Islet precursor cell (in vitro differentiated cells): ENCODE data around the gene PHLPP2.
A peak's percentile ranks its signal among the peaks of the same experiment; 100 is the strongest.
"Not testable (repeated sequence)": the region's sequence is repeated elsewhere in the genome, so short reads cannot be mapped to it uniquely, and the experiment has no call there.

Experiments
- DNase-seq: peaks from one replicate; pipeline ENCODE4 v3.0.0-alpha.2; 2018

Gene PHLPP2

DNA sequence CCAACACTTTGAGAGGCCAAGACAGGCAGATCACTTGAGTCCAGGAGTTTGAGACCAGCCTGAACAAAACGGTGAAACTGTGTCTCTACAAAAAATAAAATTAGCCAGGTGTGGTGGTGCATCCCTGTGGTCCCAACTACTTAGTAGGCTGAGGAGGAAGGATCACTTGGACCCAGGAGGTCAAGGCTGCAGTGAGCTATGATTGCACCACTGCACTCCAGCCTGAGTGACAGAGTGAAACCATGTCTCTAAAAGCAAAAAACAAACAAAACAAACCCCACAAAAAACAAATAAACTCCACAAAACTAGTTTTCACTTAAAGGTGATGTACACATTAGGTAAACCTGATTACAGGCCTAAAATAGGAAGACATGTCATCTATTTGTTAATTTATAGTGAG is 58.2 kb downstream of the PHLPP2 start:
- no peak for DNase-seq

DNA sequence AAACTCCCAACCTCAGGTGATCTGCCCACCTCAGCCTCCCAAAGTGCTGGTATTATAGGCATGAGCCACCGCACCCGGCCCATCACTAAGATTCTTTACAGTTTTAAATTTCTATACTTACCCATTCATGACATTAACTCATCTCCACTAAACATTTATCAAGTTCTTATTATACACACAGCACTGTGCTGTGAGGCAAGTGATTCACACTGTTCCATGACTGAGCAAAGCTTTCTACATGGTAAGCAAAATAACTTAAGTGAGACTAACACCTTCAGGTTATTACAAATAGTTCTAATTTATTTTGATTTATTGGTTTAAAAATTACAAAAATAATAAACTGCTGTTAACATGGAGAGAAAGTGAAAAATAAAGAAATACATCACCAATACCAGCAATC is 65.0 kb downstream of the PHLPP2 start:
- DNase-seq, result no peak

DNA sequence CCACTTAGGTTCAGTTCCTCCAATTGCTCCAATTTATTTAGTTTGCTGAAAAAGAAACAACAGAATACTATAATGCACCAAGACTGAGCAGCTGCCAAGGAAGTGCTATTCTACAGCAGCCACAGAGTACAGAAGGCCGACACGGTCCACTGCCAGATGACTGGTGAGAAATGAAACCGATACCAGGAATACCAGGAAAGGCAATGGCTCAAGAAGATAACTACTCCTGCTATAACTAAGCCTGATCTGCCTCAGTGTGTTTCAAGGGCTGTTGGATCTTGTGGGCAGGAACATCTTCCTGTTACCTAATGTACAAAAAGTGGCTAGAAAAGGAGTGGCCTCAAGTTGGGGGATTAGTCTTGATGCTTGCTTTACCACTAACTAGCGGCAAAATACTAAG is 65.7 kb downstream of the PHLPP2 start:
- DNase-seq, result no peak

DNA sequence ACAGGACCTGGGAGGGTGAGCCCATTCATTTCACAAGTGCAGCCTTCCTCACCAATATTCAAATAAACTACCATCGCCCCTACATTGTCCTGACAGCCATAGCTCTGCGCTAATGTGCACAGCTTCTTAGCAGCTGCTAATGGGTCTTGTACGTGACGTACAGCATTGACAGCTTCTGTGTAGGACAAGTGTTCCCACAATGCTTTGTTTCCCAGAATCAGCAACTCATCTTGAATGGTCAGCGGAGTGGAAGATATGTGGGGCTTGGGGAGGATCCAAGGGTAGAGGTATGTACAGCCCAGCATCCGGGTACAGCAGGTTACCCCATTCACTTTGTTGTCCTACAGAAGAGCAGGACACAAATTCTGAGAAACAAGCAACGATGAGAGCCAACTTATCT is 74.8 kb downstream of the PHLPP2 start:
- no peak for DNase-seq

DNA sequence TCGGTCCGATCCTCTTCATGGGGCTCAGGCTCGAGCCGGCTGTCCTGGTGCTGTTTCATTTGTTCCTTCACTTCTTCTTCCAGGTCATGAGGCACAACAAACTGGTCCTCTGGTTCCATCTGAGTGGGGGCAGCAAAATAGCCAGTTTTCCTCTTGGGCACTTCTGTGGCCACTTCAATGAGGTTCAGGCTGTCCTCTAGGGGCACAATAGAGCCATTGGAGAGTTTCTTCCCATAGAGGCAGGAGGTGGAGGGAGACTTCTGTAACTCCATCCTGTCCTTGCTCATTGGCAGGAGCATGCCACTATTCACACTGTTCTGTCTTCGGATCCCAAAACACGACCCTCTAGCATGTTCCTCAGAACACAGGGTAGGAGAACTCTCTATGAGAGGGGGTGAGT is 75.6 kb downstream of the PHLPP2 start:
- DNase-seq, result no peak

DNA sequence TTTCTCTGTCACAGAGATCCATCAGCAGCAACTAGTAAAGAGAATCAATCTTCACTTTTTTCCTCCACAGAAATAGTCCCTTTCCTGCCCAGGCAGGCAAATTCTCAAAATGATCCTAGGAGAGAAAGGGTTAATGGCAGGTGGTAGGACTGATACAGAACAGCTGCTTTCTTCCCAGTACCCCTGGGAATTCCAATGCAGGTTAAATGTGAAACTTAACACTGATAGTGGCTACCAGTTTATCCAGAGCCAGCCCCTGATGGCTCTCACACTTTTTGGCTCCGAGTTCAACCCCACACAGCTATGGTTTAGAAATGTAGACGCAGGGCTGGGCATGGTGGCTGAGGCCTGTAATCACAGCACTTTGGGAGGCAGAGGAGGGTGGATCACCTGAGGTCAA is 76.3 kb downstream of the PHLPP2 start:
- DNase-seq, result no peak

DNA sequence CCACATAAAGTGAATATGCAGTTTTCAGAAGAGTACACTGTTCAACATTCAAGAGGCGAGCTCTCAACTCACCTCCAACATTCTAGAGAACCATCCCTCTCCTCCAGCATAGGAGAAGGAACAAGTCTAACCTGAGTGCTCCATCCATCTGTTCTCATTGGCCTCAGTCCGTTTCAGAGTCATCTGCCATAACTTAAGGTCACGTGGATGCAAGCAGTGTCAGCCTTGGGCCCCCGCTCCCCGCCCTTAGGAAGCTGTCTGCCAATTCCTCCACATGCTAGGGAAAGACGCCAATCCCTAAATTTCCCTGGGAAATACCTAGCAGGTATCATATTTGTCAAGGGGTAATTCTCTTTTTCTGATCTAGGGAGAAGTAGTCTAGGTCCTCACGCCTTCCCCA is 77.1 kb downstream of the PHLPP2 start:
- DNase-seq, result no peak

DNA sequence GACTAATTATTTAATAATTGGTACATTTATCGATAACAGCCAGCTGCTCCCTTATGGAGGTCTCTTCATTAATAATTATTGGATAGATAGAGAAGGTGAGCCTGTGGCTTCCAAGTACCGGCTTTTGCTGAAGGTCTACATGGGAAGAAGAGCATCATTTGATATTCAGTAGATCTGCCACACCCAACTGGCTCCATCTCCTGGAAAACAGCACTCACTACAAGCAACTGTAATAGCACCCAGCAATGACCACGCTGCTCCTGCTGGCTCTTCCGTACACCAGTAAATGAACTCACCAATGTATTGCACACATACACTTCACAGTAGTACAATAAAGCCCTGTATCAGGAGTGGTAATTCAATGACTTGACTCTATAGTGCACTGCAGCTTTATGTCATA is 79.1 kb downstream of the PHLPP2 start:
- no peak for DNase-seq

DNA sequence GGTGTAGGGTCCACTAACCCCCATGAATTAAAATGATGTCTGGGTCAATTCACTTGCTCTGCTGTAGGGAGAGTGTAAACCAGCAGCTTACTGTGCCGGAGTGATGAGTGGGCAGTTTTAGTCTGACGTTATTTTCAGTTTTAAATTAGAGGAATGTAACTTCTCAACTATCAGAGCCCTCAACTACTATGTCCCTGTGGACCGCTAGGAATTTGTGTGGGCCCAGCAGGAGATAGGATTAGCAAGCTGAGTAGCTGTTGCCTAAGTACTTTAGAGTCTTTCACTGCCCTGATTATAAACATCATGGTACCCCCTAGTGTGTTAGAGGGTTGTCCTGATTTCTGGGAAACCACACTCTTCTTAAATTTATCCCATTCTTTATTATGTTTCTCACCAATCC is 87.1 kb downstream of the PHLPP2 start:
- no peak for DNase-seq

DNA sequence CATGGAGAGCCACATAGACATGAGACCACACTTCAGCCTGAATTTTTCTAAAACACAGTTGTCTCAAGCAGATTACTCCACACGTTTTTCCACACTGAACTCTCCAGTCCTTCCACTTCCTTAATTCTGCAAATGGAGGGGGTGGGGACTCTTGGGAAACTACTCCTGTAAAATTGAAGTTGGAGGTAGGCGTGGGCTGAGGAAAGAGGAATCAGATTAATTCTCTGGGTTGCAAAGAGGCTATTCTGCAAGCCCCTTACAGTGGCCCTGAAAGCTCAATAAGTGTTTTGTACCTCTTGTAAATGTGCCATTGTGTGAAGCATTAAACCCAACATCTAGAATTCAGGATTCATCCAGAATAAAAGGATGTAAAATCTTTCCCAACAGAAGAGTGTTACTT is 88.9 kb downstream of the PHLPP2 start:
- DNase-seq, result no peak

DNA sequence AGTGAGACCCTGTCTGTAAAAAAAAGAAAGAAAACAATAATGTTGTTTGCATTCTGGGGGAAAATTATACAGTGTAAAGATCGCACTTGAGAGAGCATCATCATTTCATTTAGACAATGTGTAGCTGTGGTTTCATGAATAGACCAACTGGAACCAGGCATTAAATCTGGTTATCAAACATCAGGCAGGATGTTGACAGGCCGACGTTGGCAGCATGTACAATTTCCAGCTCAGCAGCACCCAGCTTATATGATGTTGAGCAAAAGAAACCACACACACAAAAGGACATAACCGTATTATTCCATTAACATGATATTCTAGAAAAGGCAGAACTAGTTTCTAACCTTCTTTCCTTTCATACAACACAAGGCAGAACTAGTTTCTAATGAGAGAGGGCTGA is 92.7 kb downstream of the PHLPP2 start:
- no peak for DNase-seq

DNA sequence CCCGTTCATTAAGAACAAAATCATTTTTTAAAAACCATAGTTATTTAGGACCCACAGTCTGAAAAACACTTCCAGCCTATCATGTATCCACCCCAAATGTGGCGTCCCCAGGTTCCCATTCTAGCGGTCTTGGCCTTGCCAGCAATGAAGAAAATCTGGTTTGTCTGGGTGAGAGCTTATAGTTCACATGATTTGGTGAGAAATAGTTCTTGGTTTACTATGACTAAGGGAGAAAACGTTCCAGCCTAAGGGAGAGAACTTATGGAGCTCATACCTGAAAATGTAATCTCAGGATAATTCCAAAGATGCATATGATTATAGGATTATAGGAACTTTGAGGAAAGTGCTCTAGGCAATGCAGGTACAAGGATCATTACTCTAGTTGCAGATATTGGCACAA is 93.7 kb downstream of the PHLPP2 start:
- peak; percentile 63 for DNase-seq

DNA sequence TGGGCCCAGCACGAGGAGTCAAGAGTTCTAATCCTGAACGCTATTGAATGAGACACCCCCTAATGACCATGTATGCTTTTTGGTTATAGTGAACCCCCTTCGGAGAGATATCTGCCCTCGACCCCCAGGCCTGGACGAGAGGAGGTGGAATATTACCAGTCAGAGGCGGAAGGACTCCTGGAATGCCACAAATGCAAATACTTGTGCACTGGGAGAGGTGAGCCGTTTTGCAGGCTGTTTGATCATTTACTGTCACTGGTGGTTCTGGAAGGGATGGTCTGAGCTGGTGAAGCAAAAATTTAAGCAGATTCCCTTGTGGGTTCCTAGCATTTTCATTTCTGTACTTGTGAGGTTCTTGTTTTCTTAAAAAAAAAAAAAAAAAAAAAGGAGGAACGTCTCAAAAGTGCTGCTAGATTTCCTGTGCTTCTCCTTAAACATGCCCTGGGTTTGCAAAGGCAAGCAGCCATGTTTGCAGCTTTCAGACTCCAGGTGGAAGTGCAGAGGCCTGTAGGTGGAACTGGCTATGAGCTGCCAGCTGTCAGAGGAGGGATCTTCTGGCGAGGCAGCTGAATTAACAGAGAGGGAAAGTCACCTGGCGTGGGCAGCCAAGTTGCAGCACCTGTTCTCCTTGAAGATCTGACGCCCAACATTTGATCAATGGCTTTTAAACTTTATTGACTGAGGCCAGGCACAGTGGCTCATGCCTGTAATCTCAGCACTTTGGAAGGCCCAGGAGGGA is 95.1 kb downstream of the PHLPP2 start:
- peak; percentile 64 for DNase-seq

DNA sequence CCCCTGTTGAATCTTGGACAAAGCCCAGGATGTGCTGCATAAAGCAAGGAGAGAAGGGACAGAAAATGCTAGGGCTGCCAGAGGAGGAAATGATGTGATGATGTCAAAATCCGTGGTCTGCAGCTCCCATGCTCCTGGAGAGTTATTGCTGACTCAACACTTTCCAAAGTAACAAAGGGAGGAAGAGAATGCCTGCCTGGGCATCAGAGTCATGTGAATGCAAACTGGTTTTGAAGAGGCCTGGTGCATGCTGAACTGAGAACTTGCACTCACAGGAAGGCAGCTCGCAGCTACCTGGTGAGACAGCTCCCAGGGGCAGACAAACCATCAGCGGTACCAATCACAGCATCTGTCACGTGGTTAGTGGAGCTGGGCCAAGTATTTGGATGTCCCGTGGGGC is 95.7 kb downstream of the PHLPP2 start:
- peak; percentile 77 for DNase-seq

DNA sequence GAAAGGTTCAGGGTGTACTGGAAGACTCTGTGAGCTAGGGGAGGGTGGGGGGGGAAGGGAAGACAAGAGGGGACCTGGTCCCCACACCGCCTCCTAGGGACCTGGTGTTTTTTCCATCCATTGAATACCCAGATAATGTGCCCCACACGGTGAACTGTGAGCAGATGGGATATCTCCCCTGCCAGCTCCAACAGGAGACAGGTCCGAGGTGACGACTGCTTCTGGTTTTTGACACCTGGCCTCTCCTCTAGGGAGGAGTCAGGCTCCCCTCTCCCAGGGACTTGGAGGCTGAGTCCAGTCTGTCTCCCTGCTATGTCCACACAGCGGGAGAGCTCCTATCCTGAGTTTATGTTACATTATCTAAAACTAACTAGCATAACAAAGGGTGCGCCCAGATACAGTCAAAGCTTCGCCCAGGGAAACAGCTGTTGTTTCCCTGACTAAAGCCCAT is 96.7 kb downstream of the PHLPP2 start:
- DNase-seq, result no peak

DNA sequence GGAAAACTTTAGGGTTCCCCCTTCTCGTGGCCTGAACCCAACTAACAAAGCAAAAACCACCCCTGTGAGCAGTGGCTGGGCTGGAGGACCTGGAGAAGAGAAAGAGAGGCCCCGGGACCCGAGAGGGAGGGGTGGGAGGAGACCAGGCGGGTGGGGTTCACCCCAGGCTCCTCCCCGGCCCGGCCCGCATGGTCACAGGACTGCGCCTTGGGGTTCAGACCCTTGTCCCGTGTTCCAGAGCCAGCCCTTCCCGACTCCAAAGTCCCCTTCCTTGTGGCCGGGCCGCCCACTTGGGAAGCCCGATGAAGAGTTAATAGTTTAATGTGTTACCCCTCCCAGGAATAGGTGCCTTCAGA is 97.7 kb downstream of the PHLPP2 start:
- peak; percentile 65 for DNase-seq

DNA sequence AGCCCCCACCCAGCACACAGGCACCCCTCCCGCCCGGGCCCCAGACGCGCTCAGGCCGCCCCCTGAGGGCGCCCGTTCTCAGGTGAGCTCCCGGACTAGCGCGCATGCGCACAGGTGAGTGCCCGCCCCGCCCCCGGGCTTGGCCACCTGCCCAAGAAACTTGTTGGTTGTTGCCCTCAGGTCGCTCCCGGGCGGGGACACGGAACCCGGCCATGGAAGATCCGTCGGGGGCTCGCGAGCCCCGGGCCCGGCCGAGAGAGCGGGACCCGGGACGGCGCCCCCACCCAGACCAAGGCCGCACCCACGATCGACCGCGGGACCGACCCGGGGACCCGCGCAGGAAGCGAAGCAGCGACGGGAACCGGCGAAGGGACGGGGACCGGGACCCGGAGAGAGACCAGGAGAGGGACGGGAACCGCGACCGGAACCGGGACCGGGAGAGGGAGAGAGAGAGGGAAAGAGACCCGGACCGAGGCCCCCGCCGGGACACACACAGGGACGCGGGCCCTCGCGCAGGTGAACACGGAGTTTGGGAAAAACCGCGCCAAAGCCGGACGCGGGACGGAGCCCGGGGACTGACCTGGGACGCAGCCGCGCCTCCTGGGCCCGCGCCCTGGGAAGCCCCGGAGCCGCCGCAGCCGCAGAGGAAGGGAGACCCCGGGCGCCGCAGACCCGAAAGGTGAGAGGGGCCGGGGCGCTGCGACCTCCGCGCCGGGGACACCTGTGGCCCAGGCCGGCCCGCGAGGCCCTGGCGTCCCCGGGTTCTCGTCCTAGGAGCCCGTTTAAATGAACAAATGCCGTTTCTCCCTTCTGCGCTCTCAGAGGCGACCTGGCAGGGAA is 98.3 kb downstream of the PHLPP2 start, which contains the start of gene MARVELD3:
Gene MARVELD3, plus strand, starts transcription at position 167 of the 840 bp plus-strand sequence. Its CDS starts 46 bp downstream, at position 213.
- peak; percentile 87 for DNase-seq

DNA sequence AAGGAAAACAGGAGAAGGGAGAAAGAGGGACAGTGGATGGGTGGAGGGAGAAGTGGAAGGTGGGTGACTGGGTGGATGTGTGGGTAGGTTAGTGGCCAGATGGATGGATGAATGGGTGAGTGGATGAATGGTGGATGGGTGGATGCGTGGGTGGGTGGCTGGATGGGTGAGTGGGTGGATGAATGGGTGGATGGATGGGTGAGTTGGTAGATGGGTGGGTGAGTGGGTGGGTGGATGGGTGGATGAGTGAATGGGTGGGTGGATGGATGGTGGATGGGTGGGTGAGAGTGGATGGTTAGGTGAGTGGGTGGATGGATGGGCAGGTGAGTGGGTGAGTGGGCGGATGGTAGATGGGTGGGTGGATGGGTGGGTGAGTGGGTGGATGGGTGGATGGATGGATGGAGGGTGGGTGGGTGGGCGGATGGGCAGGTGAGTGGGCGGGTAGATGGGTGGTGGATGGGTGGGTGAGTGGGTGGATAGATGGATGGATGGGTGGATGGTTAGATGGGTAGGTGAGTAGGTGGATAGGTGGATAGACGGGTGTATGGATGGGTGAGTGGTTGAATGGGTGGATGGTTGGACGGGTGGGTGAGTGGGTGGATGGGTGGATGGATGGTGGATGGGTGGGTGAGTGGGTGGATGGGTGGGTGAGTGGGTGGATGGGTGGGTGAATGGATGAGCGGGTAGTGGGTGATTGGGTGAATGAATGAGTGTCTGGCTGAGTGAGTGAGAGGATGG is 99.2 kb downstream of the PHLPP2 start:
- DNase-seq, result no peak

DNA sequence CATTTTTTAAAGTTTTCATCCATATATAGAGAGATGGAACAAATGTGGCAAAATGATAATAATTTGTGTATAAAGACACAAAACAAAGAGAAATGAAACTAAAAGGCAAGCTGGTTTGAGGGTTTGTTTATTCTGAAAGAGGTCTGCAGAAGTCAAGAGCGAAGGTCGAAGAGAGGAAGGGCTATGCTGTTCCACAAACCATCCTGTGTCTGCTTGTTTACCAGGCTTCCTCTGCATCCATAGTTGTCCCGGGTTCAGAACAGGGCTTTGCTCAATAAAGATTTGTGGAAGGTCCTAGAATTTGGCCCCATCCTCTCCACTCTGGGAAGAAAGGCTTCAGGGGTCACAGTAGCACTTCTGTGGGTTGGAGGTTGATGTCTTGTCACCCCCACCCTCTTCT is 100.9 kb downstream of the PHLPP2 start:
- no peak for DNase-seq

DNA sequence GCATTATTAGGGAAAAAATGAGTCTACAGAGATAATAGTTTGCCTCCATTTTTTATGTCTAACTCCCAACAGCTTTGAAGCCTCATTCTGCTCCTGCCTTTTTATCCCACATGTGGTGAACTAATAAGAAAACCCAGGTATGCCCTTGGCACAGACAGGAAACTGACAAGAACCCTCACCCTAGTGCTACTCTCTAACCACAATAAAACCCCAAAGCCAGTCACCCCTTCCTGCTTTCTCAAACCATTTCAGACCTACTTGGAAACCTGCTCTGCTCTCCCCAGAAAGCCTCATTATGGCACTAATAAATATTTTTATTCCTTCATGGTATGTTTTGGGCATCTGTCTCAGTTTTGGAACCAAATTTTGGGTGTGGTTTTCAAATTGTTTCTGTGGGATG is 102.4 kb downstream of the PHLPP2 start:
- no peak for DNase-seq

DNA sequence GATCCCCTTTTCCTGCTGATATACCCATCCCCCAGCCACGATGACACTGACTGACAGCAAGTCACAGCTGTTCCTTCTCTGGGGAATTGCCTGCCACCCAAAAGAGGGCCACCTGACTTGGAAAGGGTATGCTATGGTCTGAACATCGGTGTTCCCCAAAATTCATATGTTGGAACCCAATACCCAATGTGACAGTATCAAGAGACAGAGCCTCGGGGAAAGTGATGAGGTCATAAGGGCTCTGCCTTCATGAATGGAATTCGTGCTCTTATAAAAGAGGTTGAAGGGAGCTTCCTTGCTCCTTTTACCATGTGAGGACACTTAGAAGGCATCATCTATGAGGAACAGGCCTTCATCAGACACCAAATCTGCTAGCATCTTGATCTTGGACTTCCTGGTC is 106.1 kb downstream of the PHLPP2 start:
- DNase-seq, result no peak

DNA sequence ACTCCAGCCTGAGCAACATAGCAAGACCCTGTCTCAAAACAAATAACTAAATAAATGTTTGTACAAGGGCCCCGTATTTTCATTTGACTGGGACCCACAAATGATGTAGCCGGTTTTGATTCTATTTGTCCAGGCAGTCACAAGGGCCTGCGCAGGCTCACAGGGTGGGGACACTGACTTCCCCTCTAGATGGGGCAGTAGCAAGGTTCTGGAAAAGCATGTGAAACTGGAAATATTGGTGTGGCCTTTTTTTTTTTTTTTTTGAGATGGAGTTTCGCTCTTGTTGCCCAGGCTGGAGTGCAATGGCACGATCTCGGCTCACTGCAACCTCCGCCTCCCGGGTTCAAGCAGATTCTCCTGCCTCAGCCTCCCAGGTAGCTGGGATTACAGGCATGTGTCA is 109.5 kb downstream of the PHLPP2 start:
- DNase-seq, result not testable (repeated sequence)
